ENCODE data around the gene CUL7.
"Not testable (repeated sequence)": the region's sequence is repeated elsewhere in the genome, so short reads cannot be mapped to it uniquely, and the experiment has no call there.

The CUL7 gene

GRCh38 chr6:43013843-43014433 is 39.7 kb downstream of the CUL7 start, which contains the start of the genes KLHDC3 and MEA1:
TSS of gene KLHDC3 (plus strand) at chr6:43014249. CDS start at chr6:43017193, 2,944 bp downstream.
TSS of gene MEA1 (minus strand) at chr6:43013946. CDS start at chr6:43013813, 133 bp downstream.
- peak; percentile 85 to 100 (median 98) for DNase-seq

- no peak for DNase-seq
Observed at GRCh38 chr6:43013097-43013842, 40.4 kb downstream of the CUL7 start.

- no peak for DNase-seq
Observed at GRCh38 chr6:43012364-43012763, 41.3 kb downstream of the CUL7 start.

GRCh38 chr6:43011207-43011606 is 42.4 kb downstream of the CUL7 start:
- no peak for DNase-seq

- DNase-seq = no peak
Observed at GRCh38 chr6:43009124-43009523, 44.5 kb downstream of the CUL7 start.

- DNase-seq = no peak
Observed at GRCh38 chr6:43007126-43007525, 46.5 kb downstream of the CUL7 start.

GRCh38 chr6:43006251-43006650 is 47.4 kb downstream of the CUL7 start:
- no peak for DNase-seq

- no peak for DNase-seq
Observed at GRCh38 chr6:43005844-43006243, 47.8 kb downstream of the CUL7 start.

- no peak for DNase-seq
Observed at GRCh38 chr6:43001843-43002242, 51.8 kb downstream of the CUL7 start.

- DNase-seq = not testable (repeated sequence)
Observed at GRCh38 chr6:42998205-42998604, 55.4 kb downstream of the CUL7 start.

- no peak for DNase-seq
Observed at GRCh38 chr6:42996513-42996912, 57.1 kb downstream of the CUL7 start.

- DNase-seq = no peak
Observed at GRCh38 chr6:42993445-42993844, 60.2 kb downstream of the CUL7 start.

GRCh38 chr6:42989923-42990322 is 63.7 kb downstream of the CUL7 start:
- DNase-seq = no peak

GRCh38 chr6:42988486-42989020 is 65.1 kb downstream of the CUL7 start:
- DNase-seq = no peak

Data from C1 segment of cervical spinal cord (tissue), 14 donors.